Fibroblast of lung (primary cell): Measurements from ENCODE around the gene NUDT19. TPM values are rescaled to one million over a fixed set of nuclear protein-coding genes. Genes with fewer than 3 reads are reported as not detected.
A peak's percentile ranks its signal among the peaks of the same experiment; 100 is the strongest.
"Not testable (repeated sequence)": the region's sequence is repeated elsewhere in the genome, so short reads cannot be mapped to it uniquely, and the experiment has no call there.

Experiments used
- DNase-seq, 2 donors: peaks; one replicate each; pipeline versions ENCODE4 v3.0.0 to v3.0.0-alpha.2; 2010; ENCODE audit warnings: low read depth in 2 of 2
- H2AFZ ChIP-seq: 2 replicates; pipeline ENCODE4 v1.5.1; 2012; ENCODE audit warnings: low read length, control low read depth, inconsistent platforms
- H3K27ac ChIP-seq: 2 replicates; pipeline ENCODE4 v1.5.1; 2011; ENCODE audit warnings: low read length, control low read depth; ENCODE audit not compliant: insufficient read depth
- H3K27me3 ChIP-seq: 2 replicates; pipeline ENCODE4 v1.5.1; 2011; ENCODE audit warnings: mild to moderate bottlenecking, low read length; ENCODE audit not compliant: control insufficient read depth, insufficient read depth
- H3K36me3 ChIP-seq: 2 replicates; pipeline ENCODE4 v1.5.1; 2011; ENCODE audit warnings: low read length; ENCODE audit not compliant: control insufficient read depth, insufficient read depth
- H3K4me1 ChIP-seq: 2 replicates; pipeline ENCODE4 v1.5.1; 2011; ENCODE audit warnings: low read length; ENCODE audit not compliant: control insufficient read depth, insufficient read depth; ENCODE audit errors: extremely low read depth
- H3K4me2 ChIP-seq: 2 replicates; pipeline ENCODE4 v1.5.1; 2011; ENCODE audit warnings: low read length, control low read depth; ENCODE audit not compliant: insufficient read depth; ENCODE audit errors: extremely low read depth
- H3K4me3 ChIP-seq, 4 experiments: fragments of 200-600 bp in 1 of 4; sonication (generic) in 1 of 4; replicated peaks in 1 of 4; 2 replicates each; pipeline ENCODE4 v1.5.1; 2011 to 2016; ENCODE audit warnings: low read length in 4 of 4, low read depth in 3 of 4, mild to moderate bottlenecking in 3 of 4, control low read depth in 2 of 4, inconsistent platforms in 1 of 4, mixed read lengths in 1 of 4; ENCODE audit not compliant: insufficient read depth in 1 of 4; ENCODE audit errors: control extremely low read depth in 1 of 4
- H3K79me2 ChIP-seq: 2 replicates; pipeline ENCODE4 v1.5.1; 2012; ENCODE audit warnings: mild to moderate bottlenecking, low read length, inconsistent platforms; ENCODE audit not compliant: control insufficient read depth, insufficient read depth
- H3K9ac ChIP-seq: 2 replicates; pipeline ENCODE4 v1.5.1; 2011; ENCODE audit warnings: mild to moderate bottlenecking, low read length, control low read depth; ENCODE audit not compliant: insufficient read depth
- H3K9me3 ChIP-seq: 2 replicates; pipeline ENCODE4 v1.5.1; 2012; ENCODE audit warnings: low read depth, low read length; ENCODE audit not compliant: control insufficient read depth, insufficient read depth
- H4K20me1 ChIP-seq: 2 replicates; pipeline ENCODE4 v1.5.1; 2011; ENCODE audit warnings: low read length; ENCODE audit not compliant: control insufficient read depth, insufficient read depth; ENCODE audit errors: extremely low read depth
- EZH2 ChIP-seq: IDR thresholded peaks from 2 replicates; pipeline ENCODE4 v1.5.1; 2012; ENCODE audit warnings: low read length, control low read depth, mild to moderate bottlenecking; ENCODE audit errors: missing control alignments
- polyA plus RNA-seq, 2 donors: library from polyadenylated mRNA; depleted of rRNA in 1 of 2; stranded (reverse) in 1 of 2; unstranded in 1 of 2; fragments of >200 nt; gene quantifications; 2 replicates each; pipeline ENCODE4 v1.2.1, GENCODE V29; 2011 to 2012; ENCODE audit warnings: missing spikeins in 1 of 2
- total RNA-seq: library from RNA; depleted of rRNA; stranded (reverse); fragments of >200 nt; gene quantifications from 2 replicates; pipeline ENCODE4 v1.2.1, GENCODE V29; 2014
- TF ChIP-seq, protein P1 (sequence below), 2 donors: IDR thresholded peaks in 1 of 2; conservative IDR thresholded peaks in 1 of 2; 1 replicate in 1 of 2; 2 replicates in 1 of 2; pipeline ENCODE4 v1.5.1; 2011 to 2012; ENCODE audit warnings: low read length in 2 of 2, control low read depth in 1 of 2, inconsistent platforms in 1 of 2, low read depth in 1 of 2, mild to moderate bottlenecking in 1 of 2

Gene NUDT19
- total and polyA plus RNA-seq, 2 donors (not counting 1 experiment from before 2014, with no cell fraction given) = 7.8 to 8.2 TPM

DNA sequence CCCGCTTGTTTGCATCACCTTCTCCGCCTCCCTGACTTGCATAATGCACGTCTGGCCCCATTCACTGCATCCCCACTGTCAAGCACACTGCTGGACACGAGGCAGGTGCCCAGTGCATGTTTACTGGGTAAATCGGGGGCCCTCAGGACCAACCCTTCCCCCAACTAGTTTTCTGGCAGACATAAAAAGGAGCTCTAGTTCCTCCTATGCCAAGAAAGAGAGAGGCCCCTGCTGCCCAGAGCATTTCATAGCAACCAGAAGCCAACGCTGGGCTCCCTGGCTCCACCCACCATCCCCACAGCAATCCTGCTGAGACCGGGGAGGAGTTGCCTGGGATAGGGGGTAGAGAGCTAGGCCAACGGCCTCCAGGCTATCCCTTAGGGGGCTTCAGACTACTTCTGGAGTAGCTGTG, 39.9 kb upstream of the NUDT19 start:
- Histone ChIP-seq H4K20me1 (no peaks in the 10 kb centered on the region), H3K27me3 (no peaks in the 10 kb centered on the region), H3K9ac (no peak overlapping the region), H3K4me3 (no peak overlapping the region), H3K27ac (no peak overlapping the region), H3K36me3 (peaks cover 6% of the 10 kb centered on the region), H3K4me1 (no peaks in the 10 kb centered on the region), H3K79me2 (no peaks in the 10 kb centered on the region), H3K9me3 (no peaks in the 10 kb centered on the region), H2AFZ (no peak overlapping the region), H3K4me2 (no peak overlapping the region)
- no peak for TF ChIP-seq EZH2
- TF ChIP-seq, protein P1, sequence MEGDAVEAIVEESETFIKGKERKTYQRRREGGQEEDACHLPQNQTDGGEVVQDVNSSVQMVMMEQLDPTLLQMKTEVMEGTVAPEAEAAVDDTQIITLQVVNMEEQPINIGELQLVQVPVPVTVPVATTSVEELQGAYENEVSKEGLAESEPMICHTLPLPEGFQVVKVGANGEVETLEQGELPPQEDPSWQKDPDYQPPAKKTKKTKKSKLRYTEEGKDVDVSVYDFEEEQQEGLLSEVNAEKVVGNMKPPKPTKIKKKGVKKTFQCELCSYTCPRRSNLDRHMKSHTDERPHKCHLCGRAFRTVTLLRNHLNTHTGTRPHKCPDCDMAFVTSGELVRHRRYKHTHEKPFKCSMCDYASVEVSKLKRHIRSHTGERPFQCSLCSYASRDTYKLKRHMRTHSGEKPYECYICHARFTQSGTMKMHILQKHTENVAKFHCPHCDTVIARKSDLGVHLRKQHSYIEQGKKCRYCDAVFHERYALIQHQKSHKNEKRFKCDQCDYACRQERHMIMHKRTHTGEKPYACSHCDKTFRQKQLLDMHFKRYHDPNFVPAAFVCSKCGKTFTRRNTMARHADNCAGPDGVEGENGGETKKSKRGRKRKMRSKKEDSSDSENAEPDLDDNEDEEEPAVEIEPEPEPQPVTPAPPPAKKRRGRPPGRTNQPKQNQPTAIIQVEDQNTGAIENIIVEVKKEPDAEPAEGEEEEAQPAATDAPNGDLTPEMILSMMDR (conservative IDR thresholded peaks at IDR 0.05 in 1 of 2, IDR thresholded peaks at IDR 0.05 in 1 of 2; ENCODE audit: low read depth in 1 of 2, low read length in 2 of 2) = peak in 1 of 2 donors; percentile 13
- peak; percentile 23 to 35 for DNase-seq

DNA sequence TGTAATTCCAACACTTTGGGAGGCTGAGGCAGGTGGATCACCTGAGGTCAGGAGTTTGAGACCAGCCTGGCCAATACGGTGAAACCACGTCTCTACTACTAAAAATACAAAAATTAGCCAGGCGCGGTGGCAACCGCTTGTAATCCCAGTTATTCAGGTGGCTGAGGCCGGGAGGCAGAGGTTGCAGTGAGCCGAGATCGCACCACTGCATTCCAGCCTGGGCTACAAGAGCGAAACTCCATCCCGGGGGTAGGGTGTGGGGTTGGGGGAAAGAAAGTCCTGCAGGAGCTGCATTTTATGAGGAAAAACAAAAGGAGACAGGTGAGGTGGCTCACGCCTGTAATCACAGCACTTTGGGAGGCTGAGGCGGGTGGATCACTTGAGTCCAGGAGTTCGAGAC, 39.3 kb upstream of the NUDT19 start:
- not testable (repeated sequence) for H3K4me1 ChIP-seq, H3K4me2 ChIP-seq, H4K20me1 ChIP-seq, DNase-seq, H3K9me3 ChIP-seq, H3K9ac ChIP-seq, H3K36me3 ChIP-seq, H3K27ac ChIP-seq, H3K79me2 ChIP-seq, H2AFZ ChIP-seq, H3K27me3 ChIP-seq, H3K4me3 ChIP-seq

DNA sequence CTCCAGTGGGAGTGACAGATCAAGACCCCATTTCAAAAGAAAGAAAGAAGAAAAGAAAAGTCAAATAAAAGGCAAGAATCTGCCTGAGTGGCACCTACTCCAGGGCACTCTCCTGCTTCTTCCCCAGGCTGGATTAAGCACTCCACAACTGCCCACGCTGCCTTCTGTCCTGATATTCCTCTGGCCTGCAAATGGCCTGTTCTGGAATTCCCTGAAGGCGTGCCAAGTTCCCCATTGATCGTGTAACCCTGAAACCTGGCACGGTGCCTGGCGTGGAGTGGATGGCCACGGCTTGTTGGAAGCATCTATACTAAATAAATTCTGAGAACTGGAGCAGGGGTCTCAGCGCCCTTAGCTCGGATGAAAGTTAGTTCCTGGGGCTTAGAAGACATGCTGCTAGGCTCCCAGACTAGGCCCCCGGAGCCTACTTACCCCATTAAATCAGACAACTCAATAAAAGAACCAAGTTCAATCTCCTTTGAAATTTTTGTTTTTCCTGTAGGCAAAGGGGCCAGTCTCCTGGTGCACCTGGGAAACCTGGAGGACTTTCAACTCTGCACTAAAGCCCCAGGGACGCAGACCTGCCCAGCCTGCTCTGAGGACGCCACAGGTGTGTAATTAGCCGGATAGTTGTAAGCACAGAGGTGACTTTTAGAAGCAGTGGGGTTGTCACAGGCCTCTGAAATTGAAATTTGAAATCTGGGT, 38.6 kb upstream of the NUDT19 start:
- no peaks in the 10 kb centered on the region for H3K27me3 ChIP-seq
- H3K36me3 ChIP-seq = peaks cover 2% of the 10 kb centered on the region
- no peak overlapping the region for H3K9ac ChIP-seq
- H3K9me3 ChIP-seq = no peaks in the 10 kb centered on the region
- H4K20me1 ChIP-seq = no peaks in the 10 kb centered on the region
- no peak overlapping the region for H3K4me3 ChIP-seq
- TF ChIP-seq EZH2 = no peak
- TF ChIP-seq, protein P1 (conservative IDR thresholded peaks at IDR 0.05 in 1 of 2, IDR thresholded peaks at IDR 0.05 in 1 of 2; ENCODE audit: low read depth in 1 of 2, low read length in 2 of 2) = no peak
- no peak overlapping the region for H3K27ac ChIP-seq
- DNase-seq = peak; percentile 76 to 78
- H3K79me2 ChIP-seq = no peaks in the 10 kb centered on the region
- H3K4me1 ChIP-seq = no peaks in the 10 kb centered on the region
- H3K4me2 ChIP-seq = no peak overlapping the region
- H2AFZ ChIP-seq = no peak overlapping the region
